K562 (cell line): ENCODE data around the gene ZKSCAN4. TPM values are rescaled to one million over a fixed set of nuclear protein-coding genes. Genes with fewer than 3 reads are reported as not detected.

Experiments used
- EHMT2 ChIP-seq: fragments of 450-650 bp; IDR thresholded peaks from 2 replicates; pipeline ENCODE4 v1.6.1; 2018; ENCODE audit warnings: antibody characterized with exemption
- HMG20B ChIP-seq: fragments of 250-450 bp; sonication (Bioruptor Pico); IDR thresholded peaks from 2 replicates; pipeline ENCODE4 v1.5.0; 2021; ENCODE audit warnings: mild to moderate bottlenecking
- NCOA6 ChIP-seq: fragments of 450-650 bp; IDR thresholded peaks from 2 replicates; pipeline ENCODE4 v1.6.1; 2017; ENCODE audit warnings: mild to moderate bottlenecking
- NR2C2 ChIP-seq, 2 experiments: fragments of 200-800 bp in 1 of 2; sonication (Bioruptor generic) in 1 of 2; sonication (generic) in 1 of 2; formaldehyde crosslinking in 1 of 2; IDR thresholded peaks; 2 replicates each; pipeline versions ENCODE4 v1.6.1 to v1.8.0; 2016 to 2022; ENCODE audit warnings: mild to moderate bottlenecking in 1 of 2, missing compliant biosample characterization in 1 of 2, missing genetic modification characterization in 1 of 2, missing genetic modification reagents in 1 of 2
- POLR2B ChIP-seq: fragments of 450-650 bp; IDR thresholded peaks from 2 replicates; pipeline ENCODE4 v1.6.1; 2018; ENCODE audit warnings: low read depth; ENCODE audit not compliant: partially characterized antibody
- RBBP5 ChIP-seq: fragments of 200-600 bp; sonication (generic); IDR thresholded peaks from 2 replicates; pipeline ENCODE4 v1.6.1; 2012; ENCODE audit warnings: borderline replicate concordance, mild to moderate bottlenecking, low read length, control low read depth, inconsistent platforms; ENCODE audit not compliant: insufficient read depth, poor library complexity, severe bottlenecking
- TAF15 ChIP-seq: fragments of 200-400 bp; formaldehyde crosslinking; IDR thresholded peaks from 2 replicates; pipeline ENCODE4 v1.6.1; 2017; ENCODE audit warnings: mild to moderate bottlenecking, low read depth, low read length, moderate library complexity
- TGIF2 ChIP-seq: sonication (generic); formaldehyde crosslinking; IDR thresholded peaks from 2 replicates; pipeline ENCODE4 v1.8.1; 2022; ENCODE audit warnings: mild to moderate bottlenecking, missing genetic modification reagents, moderate library complexity
- ZC3H8 ChIP-seq: fragments of 450-650 bp; IDR thresholded peaks from 2 replicates; pipeline ENCODE4 v1.6.1; 2017
- ZNF124 ChIP-seq: sonication (generic); formaldehyde crosslinking; IDR thresholded peaks from 2 replicates; pipeline ENCODE4 v1.8.1; 2022; ENCODE audit warnings: missing genetic modification reagents
- ZNF140 ChIP-seq: fragments of 250-450 bp; sonication (Bioruptor Pico); IDR thresholded peaks from 2 replicates; pipeline ENCODE4 v1.8.0; 2021; ENCODE audit warnings: moderate library complexity, mild to moderate bottlenecking, inconsistent platforms
- ZNF24 ChIP-seq: fragments of 450-650 bp; IDR thresholded peaks from 2 replicates; pipeline ENCODE4 v1.6.1; 2016
- ZNF76 ChIP-seq: fragments of 250-450 bp; sonication (Bioruptor Pico); IDR thresholded peaks from 2 replicates; pipeline ENCODE4 v1.4.0; 2020; ENCODE audit warnings: mild to moderate bottlenecking, moderate library complexity, borderline replicate concordance
- polyA plus RNA-seq, 8 experiments: library from polyadenylated mRNA; depleted of rRNA in 4 of 8; stranded (reverse) in 5 of 8; unstranded in 3 of 8; fragments of >200 nt; fragmentation: Nextera tagmentation in 2 of 8; fragmentation: Illumina TruSeq in 1 of 8; extraction: Ambion mirVana in 2 of 8; extraction: Trizol in 1 of 8; gene quantifications; 2 replicates each; pipeline versions ENCODE4 v1.2.1 to v1.2.3, GENCODE V29; 2011 to 2014; ENCODE audit warnings: inconsistent platforms in 1 of 8, missing spikeins in 1 of 8
- total RNA-seq, 7 experiments: library from RNA; depleted of rRNA in 6 of 7; stranded (reverse); fragments of >200 nt in 6 of 7; fragmentation: Illumina TruSeq in 2 of 7; extraction: Trizol in 2 of 7; gene quantifications; 2 replicates each; pipeline versions ENCODE4 v1.2.1 to v1.2.3, GENCODE V29; 2011 to 2021; ENCODE audit warnings: low replicate concordance in 1 of 7
- TF ChIP-seq, protein P1 (sequence below): fragments of 450-650 bp; IDR thresholded peaks from 2 replicates; pipeline ENCODE4 v1.6.1; 2017; ENCODE audit warnings: mild to moderate bottlenecking, moderate library complexity

The ZKSCAN4 gene
- total and polyA plus RNA-seq, 9 of the 15 experiments (the other 6 are each of a cell fraction or from before 2014, with no cell fraction given) = 1.2 to 5.3 (median 4.7) TPM

DNA sequence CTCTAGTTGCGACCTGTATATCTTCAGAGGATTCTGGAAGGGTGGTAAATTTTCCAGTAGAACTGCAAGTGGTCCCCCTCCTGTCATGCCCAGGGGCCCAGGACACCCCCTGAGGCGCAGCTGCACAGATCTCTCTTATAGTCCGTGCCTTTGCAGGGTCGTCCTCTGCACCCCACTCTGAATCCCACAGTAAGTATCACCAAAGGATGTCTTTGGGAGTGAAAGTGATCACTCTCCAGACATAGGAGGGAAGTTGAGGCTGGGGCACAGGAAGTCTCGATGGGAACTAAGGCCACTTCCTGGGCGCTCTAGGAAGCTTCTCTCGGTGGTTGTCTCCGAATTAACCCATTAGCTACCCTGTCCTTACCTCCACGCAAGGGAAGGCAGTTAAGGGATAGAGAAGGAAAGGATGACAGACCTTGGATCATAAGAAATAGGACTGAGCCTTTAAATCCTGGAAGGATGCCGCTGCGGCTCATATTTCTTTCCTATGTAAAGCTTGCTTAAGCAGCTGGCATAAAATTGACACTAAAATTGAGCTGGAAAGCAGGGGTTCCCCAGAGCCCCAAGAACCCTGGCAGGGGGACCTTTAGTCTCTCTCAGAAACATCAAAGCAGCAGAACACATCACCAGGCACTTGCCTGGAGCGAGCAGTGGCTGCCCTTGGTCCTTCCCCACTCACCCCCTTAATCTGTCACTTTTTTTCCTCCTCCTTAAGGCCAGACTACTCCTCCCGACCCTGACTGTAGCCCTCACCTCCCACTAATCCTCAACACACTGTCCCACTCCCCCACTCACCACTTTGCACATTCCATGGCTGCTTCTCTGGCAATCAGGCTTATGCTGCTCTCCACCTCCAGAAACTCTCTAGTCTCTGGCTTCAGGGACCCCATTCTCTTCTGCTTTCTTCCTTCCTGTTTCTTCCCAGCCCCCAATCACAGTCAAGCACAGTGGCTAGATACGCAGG is at the start of gene ZKSCAN4 (continued):
- TF ChIP-seq TGIF2 (no peak), ZNF140 (no peak), ZC3H8 (no peak), NR2C2 (CRISPR knock-in tag; IDR thresholded peaks at IDR 0.05) (0 out of 2 replicates have a peak, but pooled peaks have one; percentile 60), NR2C2 (tag; IDR thresholded peaks at IDR 0.05) (peak; percentile 75), ZNF124 (no peak), HMG20B (CRISPR knock-in tag) (no peak), EHMT2 (peak; percentile 55; the same call in 1 of the 2 replicates), ZNF24 (peak; percentile 67; the same call in 1 of the 2 replicates), ZNF76 (CRISPR knock-in tag) (0 out of 2 replicates have a peak, but pooled peaks have one; percentile 22), TAF15 (no peak), POLR2B (peak; percentile 57), NCOA6 (no peak), RBBP5 (peak; percentile 45)
- TF ChIP-seq, protein P1, sequence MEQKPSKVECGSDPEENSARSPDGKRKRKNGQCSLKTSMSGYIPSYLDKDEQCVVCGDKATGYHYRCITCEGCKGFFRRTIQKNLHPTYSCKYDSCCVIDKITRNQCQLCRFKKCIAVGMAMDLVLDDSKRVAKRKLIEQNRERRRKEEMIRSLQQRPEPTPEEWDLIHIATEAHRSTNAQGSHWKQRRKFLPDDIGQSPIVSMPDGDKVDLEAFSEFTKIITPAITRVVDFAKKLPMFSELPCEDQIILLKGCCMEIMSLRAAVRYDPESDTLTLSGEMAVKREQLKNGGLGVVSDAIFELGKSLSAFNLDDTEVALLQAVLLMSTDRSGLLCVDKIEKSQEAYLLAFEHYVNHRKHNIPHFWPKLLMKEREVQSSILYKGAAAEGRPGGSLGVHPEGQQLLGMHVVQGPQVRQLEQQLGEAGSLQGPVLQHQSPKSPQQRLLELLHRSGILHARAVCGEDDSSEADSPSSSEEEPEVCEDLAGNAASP = no peak
- TF ChIP-seq, all 486 proteins: peak for 176
